GM21723 (cell line): ENCODE results near the gene RAE1.
A peak's percentile ranks its signal among the peaks of the same experiment; 100 is the strongest.

ENCODE experiments used
- ATAC-seq: cut with Tn5 transposase; IDR thresholded peaks from one replicate; pipeline ENCODE4 v1.9.1; 2021; ENCODE audit warnings: mild to moderate bottlenecking, moderate library complexity; ENCODE audit not compliant: unreplicated experiment

Gene RAE1, protein sequence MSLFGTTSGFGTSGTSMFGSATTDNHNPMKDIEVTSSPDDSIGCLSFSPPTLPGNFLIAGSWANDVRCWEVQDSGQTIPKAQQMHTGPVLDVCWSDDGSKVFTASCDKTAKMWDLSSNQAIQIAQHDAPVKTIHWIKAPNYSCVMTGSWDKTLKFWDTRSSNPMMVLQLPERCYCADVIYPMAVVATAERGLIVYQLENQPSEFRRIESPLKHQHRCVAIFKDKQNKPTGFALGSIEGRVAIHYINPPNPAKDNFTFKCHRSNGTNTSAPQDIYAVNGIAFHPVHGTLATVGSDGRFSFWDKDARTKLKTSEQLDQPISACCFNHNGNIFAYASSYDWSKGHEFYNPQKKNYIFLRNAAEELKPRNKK

DNA sequence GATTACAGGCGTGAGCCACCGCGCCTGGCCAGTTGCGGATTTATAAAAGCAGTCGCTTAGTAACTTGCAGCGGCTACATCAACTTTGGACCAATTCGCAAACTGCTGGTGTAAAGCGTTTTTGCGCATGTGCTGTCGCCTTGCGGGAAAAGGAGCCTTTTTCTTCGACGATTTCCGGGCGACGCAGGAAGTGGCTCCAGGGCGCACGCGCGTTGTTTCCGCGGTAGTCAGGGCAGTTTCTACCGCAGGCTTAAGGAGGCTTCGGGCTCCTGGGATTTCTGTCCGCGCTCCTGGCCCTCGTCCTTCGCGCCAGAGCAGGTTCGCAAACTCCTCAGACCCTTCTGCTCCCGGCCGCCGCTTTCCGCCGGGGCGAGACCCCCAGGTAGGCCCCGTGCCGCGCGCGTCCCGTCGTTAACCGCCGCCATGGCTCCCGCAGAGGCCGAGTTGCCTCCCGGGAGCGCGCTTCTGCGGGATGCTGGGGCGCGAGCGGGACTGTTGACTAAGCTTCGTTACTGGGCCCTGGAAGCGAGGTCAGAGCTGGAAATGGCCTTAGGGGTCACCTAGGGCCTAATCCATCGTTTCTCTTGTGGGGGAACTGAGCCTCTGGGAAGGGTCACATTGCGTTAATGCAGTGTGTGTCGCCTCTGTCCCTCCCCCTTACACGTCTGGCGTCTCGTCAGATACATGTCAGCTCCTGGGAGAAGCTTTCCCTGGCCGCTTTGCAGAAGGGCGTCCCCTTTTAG is at the start of gene RAE1:
Gene RAE1 (plus strand): TSS at position 214 of the 742 bp plus-strand sequence. CDS start 2,784 bp downstream, outside the sequence.
- ATAC-seq = peak; percentile 82

DNA sequence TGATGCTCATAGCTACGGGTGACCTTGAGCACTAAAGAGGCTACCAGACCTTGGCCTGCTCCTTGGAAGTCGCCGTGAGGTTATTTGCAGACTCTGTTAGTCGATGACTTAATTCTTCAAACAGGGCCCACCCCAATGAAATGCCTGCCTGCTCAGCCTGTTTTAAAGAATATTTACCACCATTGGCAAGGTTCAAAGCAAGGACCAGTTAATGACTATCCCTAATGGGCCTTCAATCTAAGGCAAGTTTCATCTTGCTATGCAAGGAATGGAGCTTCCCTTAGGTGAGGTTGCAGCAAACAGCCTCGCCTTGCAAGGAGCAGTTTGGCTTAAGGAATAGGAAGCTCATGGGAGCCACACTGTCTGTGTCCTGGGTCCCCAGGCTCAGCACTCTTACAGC is 44.3 kb upstream of the RAE1 start:
- no peak for ATAC-seq

DNA sequence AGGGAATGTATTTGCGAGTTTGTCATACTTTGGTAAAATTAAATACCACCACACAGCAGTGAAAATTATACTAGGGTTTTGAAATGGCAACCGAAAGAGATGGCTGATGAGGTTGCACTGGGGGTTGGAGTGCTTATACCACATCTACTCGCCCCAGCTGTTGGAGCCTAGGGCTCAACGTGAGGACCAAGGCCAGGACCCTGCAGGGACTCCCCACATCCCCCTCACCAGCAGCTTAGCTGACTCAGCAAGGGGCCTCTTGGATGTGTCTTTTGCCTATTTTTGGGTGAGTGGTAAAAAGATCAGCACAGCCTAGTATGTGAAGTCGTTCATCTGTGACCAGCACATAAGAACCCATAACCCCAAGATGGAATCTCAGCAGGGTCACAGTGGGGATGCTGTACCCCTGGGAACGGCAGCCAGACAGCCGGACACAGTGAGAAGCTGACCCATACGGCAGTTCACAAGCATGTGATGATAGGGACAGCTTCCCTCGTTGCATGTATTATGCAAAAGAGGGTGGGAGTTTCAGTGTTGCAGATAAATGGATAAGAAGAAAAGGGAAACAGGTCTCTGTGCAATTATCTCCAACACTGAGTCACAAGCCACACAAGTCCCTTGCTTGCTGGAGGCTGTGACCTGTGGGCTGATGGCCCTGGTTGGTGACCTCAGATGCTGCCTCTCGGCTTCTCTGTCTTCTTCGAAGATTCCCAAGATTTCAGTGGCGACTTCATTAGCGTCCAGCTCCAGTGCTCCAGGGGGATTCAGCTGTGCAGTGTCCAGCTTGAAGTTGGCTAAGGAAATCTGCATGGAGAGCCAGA is 42.4 kb upstream of the RAE1 start:
- no peak for ATAC-seq

DNA sequence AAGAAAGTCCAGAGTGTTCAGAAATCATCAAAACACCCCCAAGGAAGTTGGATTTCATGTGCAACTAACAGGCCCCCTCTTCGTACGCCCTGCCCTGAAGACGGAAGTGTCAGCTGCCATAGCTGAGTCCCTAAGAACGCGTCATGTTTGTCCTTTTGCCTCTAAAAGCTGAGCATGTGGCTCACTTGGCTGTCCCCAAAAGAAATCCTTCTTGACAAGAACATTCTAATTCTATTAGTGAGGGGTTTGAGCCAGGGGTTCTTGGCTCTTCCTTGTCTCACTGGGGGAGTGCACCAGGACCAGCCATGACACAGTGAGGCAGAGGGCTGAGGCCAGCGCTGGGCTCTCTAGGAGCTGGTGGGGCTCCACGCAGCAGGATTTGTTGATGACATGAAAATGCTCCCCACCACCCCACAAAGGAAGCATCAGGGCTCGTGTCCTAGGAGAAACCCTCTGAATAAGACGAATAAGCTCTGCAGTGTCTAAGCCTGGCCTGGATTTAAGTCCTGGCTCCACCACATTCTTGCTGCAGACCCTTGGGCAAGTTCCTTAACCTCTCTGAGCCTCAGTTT is 41.4 kb upstream of the RAE1 start:
- no peak for ATAC-seq

DNA sequence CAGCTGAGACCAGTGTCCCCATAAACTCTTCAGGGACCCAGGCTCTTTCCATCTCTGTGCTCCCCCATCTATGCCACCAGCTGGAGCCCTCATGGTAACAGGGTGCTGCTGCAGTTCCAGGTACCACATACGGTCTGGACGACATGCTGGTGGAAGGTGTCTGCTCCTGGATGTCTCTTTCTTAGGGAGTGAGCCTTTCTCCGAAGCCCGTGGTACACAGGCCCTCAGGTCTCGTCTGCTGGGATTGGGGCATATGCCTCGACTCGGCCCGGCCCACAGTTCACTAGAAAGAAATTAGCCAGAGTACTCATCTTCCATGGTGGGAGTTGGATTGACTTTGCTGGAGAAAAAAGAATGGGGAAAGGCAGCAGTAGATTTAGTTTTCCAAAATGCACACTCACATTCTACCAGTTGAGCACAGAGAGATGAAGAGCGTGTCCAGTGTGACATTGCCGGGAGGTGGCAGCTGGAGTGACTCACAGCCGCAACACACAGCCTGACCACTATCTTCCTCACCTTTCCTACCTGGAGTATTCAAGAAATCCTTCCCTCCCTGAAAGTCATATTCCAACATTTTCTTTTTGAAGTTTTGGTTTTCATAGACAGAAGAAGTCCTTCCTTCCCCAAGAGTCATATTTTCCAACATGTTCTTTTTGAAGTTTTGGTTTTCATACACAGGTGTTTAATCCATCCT is 40.1 kb upstream of the RAE1 start:
- no peak for ATAC-seq

DNA sequence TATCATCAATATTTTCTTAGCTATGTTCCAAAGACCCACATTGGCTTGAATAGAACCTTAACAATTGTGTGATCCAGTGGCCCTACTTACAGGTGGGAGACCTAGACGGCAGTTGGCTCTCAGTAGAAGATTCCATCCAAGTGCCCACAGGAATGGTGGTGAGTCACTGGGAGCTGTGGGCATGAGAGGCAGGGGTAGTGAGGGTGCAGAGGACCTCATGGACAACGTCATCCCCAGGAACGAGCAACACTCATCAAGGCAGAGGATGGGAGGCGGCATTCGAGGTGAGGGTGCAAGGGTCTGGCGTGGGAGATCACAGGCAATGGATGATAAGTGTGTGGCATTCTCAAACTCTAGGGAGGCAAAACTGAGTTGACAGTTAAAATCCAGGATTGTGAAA is 38.9 kb upstream of the RAE1 start:
- no peak for ATAC-seq

DNA sequence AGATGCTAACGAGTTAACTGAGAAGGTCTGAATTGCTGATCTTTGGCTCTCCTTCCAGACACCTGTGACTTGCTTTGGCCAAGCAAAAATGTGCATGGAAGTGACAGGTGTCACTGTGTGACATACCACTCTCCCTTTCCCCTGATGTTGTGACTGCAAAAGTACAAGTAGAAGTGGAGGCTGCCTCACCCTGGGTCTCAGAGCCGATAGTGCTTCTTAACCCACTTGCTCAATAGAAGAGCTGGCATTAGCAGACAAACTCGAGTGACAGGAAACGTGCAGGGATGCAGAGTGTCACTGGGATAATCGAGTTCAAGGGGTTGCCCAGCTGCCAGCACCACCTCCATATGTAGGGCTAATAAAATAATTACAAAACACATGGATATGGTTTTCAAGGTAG is 37.8 kb upstream of the RAE1 start:
- ATAC-seq = no peak

DNA sequence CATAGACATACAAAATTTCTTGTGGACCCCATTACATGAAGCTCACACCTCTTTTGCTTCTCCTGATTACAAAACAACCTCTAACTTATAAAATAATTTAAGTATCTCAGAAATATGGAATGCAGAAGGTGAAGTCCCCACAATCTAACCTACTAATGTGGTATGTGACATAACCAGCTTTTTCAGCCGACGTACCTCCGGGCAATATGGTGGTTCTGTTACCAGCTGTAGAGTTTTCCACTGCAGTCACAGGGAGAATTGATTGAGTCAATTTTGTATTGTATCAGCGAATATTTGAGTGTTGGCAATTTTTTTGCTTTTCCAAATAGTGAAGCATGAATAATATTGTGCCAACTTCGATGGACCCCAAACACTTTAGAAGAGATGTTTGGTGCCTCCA is 37.1 kb upstream of the RAE1 start:
- ATAC-seq = no peak

DNA sequence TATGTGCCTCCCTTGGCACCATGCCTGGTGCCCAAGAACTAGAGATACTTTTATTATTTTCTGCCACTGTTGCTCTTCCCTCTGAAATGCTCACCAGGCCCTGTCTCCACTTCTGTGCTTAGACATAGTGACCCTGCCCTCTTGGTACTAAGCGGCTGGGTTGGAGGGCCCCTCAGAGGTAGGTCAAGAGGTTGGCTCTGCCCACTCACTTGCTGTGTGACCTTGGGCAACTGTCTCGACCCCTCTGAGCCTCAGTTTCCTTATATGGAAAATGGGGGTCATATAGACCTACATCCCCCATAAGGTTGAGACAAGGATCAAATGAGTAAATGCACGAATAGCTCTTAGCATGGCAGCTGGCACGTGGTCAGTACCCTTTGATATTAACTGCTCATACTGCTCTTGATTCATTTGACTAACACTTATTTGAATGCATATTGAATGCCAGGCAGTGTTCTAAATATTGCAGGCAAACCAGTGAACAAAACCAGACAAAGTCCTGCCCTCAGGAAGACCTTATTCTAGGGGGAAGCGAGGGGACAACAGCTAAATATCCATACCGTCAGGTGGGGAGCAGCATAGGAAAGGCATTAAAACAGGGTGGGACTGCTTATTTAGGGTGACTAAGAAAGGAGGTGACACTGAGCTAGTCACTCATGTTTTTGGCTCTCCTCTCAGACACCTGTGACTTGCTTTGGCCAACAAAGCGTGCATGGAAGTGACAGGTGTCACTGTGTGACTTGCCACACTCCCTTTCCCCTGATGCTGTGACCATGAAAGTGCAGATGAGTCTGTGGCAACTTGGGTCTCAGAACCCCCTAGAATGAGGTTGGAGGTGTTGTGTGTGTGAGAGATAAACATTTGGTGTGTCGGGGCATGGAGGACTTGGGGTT is 35.7 kb upstream of the RAE1 start:
- ATAC-seq = no peak

DNA sequence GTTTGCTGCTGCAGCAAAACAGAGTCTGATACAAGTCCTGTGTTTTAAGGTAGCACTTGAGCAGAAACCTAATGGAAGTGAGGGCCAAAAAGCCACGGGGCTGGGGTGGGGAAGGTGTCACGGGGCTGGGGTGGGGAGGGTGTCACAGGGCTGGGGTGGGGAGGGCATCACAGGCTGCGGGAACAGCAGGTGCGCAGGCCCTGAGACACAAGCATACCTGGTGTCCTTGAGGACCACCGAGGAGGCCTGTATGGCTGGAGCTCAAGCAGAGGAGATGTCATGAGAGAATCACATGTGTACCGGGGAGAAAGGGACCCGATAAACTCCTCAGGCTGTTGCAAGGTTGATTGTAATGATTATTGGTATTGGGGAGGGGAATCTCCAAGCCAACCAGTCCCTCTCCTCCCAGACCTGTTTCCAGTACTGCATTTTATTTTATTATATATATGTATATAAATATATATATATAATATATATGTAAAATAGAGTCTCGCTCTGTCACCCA is 35.0 kb upstream of the RAE1 start:
- ATAC-seq = no peak

DNA sequence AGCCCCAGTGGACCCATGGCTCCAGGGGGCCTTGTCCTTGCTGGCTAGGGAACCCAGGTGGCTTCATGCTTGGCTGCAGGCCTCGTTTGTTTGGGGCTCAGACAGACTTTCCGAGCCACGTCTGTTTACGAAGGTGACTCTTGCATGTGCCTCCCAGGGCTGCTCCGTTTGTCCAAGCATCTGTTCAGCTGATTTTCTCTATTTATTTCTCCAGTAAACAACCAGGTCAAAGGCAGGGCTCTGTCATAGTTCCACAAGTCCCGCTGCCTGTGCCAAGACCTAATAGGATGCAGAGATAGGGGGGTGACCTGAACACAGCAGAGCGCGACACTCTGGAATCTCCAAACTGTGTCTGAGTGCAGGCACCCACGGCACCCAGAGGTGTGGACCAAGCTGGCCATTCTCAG is 34.3 kb upstream of the RAE1 start:
- no peak for ATAC-seq

DNA sequence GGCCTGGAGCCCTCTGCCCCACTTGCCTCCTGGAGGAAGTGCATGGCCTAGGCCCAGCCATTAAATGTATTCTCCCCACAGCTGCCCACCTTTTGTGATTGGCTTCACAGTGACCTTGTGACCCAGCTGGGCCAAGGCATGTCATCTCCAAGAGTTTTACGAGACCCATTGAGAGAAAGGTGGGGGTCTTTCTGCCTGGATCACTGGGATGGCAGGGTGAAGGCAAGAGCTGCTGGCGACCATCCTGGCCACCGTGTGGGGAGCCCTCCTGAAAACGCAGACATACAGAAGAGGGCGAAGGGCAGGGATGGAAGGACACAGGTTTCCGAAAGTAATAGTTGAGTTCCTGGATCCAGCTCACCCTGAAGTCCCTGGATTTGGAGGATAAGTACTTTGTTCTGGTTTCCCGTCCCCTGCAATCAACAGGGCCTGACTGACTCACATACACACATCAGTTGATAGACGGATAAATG is 33.7 kb upstream of the RAE1 start:
- ATAC-seq = no peak

DNA sequence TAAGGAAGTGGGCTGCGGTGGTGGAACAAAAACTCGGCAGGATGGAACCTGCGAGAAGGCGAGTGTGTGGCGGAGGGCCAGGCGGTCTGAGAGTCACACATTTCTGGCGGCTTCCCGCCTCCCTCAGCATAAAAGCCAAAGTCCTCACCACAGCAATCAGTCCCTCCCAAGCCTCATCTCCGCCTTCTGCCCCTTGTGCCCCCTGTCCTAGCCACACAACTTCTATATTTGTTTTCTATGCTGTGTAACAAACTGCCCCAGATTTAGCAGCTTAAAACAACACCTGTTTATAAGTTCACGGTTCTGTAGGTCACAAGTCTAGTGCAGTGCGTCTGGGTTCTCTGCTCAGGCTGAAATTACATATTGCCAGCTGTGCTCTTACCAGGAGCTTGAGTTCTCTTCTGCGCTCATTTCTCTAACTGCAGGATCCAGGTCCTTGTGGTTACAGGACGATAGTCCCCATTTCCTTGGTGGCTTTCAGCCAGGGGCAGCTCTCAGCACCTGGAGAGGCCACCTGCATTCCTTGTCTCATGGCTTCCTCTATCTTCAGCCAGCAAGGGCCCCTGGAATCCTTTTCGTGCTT is 33.2 kb upstream of the RAE1 start:
- ATAC-seq = no peak

DNA sequence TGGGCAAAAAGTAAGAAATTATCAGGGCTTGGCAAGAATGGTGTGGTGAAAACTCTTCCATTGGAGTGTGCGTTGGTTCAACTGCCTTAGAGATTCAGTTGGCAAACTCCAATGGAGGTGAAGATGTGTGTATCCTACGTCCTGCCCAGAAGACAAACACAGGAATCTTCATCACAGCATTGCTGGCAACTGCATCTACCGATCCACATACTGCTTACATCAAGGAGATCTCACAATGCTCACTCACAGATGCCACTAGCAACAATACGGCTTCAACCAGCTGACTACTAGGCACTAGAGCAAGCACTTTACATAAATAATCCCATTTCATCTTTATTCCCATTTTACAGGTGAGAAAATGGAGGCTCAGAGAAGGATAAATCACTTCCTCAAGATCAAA is 31.5 kb upstream of the RAE1 start:
- ATAC-seq = no peak

DNA sequence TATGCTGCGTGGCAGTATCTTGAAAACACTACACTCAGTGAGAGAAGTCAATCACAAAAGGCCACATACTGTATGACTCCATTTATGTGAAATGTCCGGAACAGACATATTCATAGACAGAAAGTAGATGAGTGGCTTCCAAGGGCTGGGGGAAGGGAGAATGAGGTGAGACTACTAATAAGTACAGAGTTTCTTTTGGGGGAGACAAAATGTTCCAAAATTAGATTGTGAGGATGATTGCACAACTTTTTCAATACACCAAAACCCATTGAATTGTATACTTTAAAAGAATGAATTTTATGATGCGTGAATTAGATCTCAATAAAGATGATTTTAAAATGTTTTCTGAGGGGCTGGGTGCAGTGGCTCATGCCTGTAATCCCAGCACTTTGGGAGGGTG is 30.7 kb upstream of the RAE1 start:
- no peak for ATAC-seq

DNA sequence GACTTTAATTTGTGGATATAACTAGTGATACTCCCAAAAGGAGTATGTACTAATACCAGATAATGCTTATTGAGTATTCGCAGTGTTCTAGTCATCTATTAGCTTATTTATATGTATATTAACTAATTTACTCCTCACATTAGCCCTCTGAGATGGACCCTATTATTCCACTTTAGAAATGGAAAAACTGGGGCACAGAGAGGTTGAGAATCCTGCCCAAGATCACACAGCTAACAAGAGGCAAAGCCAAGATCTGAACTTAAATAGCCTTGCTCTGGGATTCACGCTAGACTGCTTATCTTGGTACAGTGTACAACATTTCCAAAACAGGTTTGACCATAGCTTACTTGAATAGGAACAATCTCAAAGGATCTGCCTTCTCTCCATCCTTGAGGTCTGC is 29.9 kb upstream of the RAE1 start:
- ATAC-seq = no peak

DNA sequence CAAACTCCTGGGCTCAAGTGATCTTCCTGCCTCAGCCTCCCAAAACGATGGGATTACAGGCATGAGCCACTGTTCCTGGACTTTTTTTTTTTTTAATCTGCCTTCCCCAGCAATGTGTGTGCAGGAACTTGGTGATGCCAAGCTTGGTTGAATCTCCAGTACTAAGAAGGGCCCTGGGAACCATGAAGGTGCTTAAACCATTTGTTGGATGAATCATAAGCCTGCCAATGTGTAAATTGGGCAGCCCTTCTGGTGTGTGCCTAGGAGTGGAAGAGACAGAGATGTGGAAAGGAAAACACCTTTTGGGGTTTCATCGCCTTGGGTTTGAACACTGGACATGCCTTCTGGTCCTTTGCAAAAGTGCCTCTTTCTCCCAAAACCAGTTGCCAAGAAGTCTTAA is 28.6 kb upstream of the RAE1 start:
- no peak for ATAC-seq

DNA sequence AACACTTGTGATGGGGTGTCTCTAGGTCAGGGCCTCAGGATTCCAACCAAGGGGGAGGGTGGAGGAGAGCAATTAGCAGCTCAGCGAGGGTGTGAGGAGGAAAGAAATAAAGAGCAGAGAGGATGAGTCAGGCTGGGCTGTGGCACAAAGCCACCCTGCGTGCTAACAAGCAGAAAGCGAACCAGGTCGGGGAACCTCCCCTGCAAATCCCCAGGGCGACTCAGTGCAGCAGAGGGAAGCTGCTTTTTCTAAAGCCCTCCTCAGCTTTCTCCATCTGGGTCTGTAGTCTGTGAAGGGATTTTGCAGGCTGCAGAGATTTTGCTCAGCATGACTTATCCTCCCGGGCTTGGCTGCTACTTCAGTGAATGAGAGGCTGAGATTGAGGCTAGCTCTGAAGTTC is 28.0 kb upstream of the RAE1 start:
- ATAC-seq = no peak
